ENCODE measurements around the gene HES7. TPM values are rescaled to one million over a fixed set of nuclear protein-coding genes. Genes with fewer than 3 reads are reported as not detected.

Gene HES7
- total RNA-seq, 1 experiment from 2014 or later, result 3.1 TPM

DNA sequence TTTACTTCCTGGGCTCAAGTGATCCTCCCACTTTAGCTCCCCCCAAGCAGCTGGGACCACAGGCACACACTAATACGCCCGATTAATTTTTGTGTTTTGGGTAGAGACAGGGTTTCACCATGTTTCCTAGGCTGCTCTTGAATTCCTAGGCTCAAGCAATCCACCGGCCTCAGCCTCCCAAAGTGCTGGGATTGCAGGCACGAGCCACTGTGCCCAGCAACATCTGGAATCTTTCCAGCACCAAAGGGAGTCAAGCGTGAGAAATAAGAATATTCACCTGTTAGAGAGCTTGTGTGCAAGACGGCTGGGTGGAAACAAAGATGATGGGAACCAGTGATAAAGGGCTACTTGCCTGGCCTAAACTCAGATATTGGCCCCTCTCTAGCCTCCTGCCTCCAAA lies 22.2 kb downstream of the HES7 start:
- no peaks in the 10 kb centered on the region; the same call in 1 of the 2 replicates for H3K9me3 Mint-ChIP-seq
- CTCF ChIA-PET, result interaction anchor here (1.0 to 12.6 kb wide), 3 partner anchors 8 to 17 kb away, joined by 4 to 127 read pairs (median 4); no protein-coding TSS in a partner anchor
- peaks cover 23% of the 10 kb centered on the region for H3K27me3 Mint-ChIP-seq (ENCODE audit: low read depth)
- no peak overlapping the region for H3K4me3 Mint-ChIP-seq
- TF ChIP-seq ETV6 (CRISPR knock-in tag; IDR thresholded peaks at IDR 0.05) (no peak), JAZF1 (CRISPR knock-in tag; IDR thresholded peaks at IDR 0.05) (no peak), ZNF416 (CRISPR knock-in tag; IDR thresholded peaks at IDR 0.05) (no peak), ESRRA (CRISPR knock-in tag; IDR thresholded peaks at IDR 0.05; ENCODE audit: borderline replicate concordance) (no peak), ZNF121 (CRISPR knock-in tag; IDR thresholded peaks at IDR 0.05) (no peak), TEAD4 (CRISPR knock-in tag; IDR thresholded peaks at IDR 0.05) (no peak), ZNF423 (CRISPR knock-in tag; IDR thresholded peaks at IDR 0.05) (no peak), TP53 (CRISPR knock-in tag; IDR thresholded peaks at IDR 0.05) (no peak), SMAD4 (CRISPR knock-in tag; IDR thresholded peaks at IDR 0.05) (no peak), OVOL2 (CRISPR knock-in tag; IDR thresholded peaks at IDR 0.05; ENCODE audit: borderline replicate concordance) (no peak), PRRX2 (CRISPR knock-in tag; IDR thresholded peaks at IDR 0.05) (no peak), MYBL2 (CRISPR knock-in tag; IDR thresholded peaks at IDR 0.05) (no peak), ZBTB21 (CRISPR knock-in tag; IDR thresholded peaks at IDR 0.05; ENCODE audit: borderline replicate concordance) (no peak), RORB (CRISPR knock-in tag; IDR thresholded peaks at IDR 0.05) (no peak)
- TF ChIP-seq, protein P1, sequence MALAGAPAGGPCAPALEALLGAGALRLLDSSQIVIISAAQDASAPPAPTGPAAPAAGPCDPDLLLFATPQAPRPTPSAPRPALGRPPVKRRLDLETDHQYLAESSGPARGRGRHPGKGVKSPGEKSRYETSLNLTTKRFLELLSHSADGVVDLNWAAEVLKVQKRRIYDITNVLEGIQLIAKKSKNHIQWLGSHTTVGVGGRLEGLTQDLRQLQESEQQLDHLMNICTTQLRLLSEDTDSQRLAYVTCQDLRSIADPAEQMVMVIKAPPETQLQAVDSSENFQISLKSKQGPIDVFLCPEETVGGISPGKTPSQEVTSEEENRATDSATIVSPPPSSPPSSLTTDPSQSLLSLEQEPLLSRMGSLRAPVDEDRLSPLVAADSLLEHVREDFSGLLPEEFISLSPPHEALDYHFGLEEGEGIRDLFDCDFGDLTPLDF (CRISPR knock-in tag; IDR thresholded peaks at IDR 0.05), result no peak
- TF ChIP-seq, protein P2, sequence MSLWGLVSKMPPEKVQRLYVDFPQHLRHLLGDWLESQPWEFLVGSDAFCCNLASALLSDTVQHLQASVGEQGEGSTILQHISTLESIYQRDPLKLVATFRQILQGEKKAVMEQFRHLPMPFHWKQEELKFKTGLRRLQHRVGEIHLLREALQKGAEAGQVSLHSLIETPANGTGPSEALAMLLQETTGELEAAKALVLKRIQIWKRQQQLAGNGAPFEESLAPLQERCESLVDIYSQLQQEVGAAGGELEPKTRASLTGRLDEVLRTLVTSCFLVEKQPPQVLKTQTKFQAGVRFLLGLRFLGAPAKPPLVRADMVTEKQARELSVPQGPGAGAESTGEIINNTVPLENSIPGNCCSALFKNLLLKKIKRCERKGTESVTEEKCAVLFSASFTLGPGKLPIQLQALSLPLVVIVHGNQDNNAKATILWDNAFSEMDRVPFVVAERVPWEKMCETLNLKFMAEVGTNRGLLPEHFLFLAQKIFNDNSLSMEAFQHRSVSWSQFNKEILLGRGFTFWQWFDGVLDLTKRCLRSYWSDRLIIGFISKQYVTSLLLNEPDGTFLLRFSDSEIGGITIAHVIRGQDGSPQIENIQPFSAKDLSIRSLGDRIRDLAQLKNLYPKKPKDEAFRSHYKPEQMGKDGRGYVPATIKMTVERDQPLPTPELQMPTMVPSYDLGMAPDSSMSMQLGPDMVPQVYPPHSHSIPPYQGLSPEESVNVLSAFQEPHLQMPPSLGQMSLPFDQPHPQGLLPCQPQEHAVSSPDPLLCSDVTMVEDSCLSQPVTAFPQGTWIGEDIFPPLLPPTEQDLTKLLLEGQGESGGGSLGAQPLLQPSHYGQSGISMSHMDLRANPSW (CRISPR knock-in tag; conservative IDR thresholded peaks at IDR 0.05; ENCODE audit: low read depth), result no peak
- TF ChIP-seq, protein P3, sequence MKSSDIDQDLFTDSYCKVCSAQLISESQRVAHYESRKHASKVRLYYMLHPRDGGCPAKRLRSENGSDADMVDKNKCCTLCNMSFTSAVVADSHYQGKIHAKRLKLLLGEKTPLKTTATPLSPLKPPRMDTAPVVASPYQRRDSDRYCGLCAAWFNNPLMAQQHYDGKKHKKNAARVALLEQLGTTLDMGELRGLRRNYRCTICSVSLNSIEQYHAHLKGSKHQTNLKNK (CRISPR knock-in tag; IDR thresholded peaks at IDR 0.05), result no peak
- TF ChIP-seq, protein P4, sequence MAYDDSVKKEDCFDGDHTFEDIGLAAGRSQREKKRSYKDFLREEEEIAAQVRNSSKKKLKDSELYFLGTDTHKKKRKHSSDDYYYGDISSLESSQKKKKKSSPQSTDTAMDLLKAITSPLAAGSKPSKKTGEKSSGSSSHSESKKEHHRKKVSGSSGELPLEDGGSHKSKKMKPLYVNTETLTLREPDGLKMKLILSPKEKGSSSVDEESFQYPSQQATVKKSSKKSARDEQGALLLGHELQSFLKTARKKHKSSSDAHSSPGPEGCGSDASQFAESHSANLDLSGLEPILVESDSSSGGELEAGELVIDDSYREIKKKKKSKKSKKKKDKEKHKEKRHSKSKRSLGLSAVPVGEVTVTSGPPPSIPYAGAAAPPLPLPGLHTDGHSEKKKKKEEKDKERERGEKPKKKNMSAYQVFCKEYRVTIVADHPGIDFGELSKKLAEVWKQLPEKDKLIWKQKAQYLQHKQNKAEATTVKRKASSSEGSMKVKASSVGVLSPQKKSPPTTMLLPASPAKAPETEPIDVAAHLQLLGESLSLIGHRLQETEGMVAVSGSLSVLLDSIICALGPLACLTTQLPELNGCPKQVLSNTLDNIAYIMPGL (CRISPR knock-in tag; IDR thresholded peaks at IDR 0.05), result no peak
- no peak for DNase-seq (ENCODE audit: low spot score)
- ATAC-seq, result no peak
- POLR2A ChIA-PET, result no interaction called here
- no peak overlapping the region for H3K27ac Mint-ChIP-seq
- H3K36me3 Mint-ChIP-seq, result no peaks in the 10 kb centered on the region
- H3K4me1 Mint-ChIP-seq, result peaks cover 6% of the 10 kb centered on the region; the same call in 1 of the 2 replicates

DNA sequence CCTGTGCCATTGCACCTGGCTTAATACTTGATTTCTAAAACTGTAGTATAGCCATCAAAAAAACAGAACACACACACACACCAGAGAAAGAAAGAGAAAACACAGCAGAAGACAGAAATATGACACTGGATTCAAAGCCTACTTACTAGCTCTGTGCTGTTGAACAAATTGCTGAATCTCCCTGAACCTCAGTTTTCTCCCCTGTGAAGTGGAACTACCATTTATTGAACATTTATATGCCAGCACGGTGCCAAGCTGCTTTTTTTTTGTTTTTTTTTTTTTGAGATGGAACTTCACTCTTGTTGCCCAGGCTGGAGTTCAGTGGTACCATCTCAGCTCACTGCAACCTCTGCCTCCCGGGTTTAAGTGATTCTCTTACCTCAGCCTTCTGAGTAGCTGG lies 23.1 kb downstream of the HES7 start:
- ChIA-PET POLR2A (no interaction called here), CTCF (interaction anchor here (1.0 to 4.2 kb wide), 8 partner anchors 9 to 84 kb away, joined by 3 to 19 read pairs (median 4); partner anchors contain the start of gene ALOXE3)
- ATAC-seq (no peak), DNase-seq (ENCODE audit: low spot score) (no peak)
- H3K4me3 Mint-ChIP-seq, result no peak overlapping the region
- H3K36me3 Mint-ChIP-seq, result no peaks in the 10 kb centered on the region
- H3K27me3 Mint-ChIP-seq (ENCODE audit: low read depth), result peaks cover 22% of the 10 kb centered on the region
- no peak overlapping the region for H3K27ac Mint-ChIP-seq
- no peaks in the 10 kb centered on the region; the same call in 1 of the 2 replicates for H3K9me3 Mint-ChIP-seq
- 0 out of 2 replicates have a peak, but pooled peaks cover 2% of the 10 kb centered on the region for H3K4me1 Mint-ChIP-seq
- TF ChIP-seq GABPB1 (CRISPR knock-in tag; IDR thresholded peaks at IDR 0.05), result no peak
- no peak for TF ChIP-seq ZNF416 (CRISPR knock-in tag; IDR thresholded peaks at IDR 0.05)
- TF ChIP-seq, protein P5, sequence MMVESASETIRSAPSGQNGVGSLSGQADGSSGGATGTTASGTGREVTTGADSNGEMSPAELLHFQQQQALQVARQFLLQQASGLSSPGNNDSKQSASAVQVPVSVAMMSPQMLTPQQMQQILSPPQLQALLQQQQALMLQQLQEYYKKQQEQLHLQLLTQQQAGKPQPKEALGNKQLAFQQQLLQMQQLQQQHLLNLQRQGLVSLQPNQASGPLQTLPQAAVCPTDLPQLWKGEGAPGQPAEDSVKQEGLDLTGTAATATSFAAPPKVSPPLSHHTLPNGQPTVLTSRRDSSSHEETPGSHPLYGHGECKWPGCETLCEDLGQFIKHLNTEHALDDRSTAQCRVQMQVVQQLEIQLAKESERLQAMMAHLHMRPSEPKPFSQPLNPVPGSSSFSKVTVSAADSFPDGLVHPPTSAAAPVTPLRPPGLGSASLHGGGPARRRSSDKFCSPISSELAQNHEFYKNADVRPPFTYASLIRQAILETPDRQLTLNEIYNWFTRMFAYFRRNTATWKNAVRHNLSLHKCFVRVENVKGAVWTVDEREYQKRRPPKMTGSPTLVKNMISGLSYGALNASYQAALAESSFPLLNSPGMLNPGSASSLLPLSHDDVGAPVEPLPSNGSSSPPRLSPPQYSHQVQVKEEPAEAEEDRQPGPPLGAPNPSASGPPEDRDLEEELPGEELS (CRISPR knock-in tag; IDR thresholded peaks at IDR 0.05), result no peak
- TF ChIP-seq, protein P6, sequence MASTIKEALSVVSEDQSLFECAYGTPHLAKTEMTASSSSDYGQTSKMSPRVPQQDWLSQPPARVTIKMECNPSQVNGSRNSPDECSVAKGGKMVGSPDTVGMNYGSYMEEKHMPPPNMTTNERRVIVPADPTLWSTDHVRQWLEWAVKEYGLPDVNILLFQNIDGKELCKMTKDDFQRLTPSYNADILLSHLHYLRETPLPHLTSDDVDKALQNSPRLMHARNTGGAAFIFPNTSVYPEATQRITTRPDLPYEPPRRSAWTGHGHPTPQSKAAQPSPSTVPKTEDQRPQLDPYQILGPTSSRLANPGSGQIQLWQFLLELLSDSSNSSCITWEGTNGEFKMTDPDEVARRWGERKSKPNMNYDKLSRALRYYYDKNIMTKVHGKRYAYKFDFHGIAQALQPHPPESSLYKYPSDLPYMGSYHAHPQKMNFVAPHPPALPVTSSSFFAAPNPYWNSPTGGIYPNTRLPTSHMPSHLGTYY (CRISPR knock-in tag; IDR thresholded peaks at IDR 0.05), result no peak
- no peak for TF ChIP-seq IRF2 (CRISPR knock-in tag; IDR thresholded peaks at IDR 0.05; ENCODE audit: borderline replicate concordance, low read depth)
- TF ChIP-seq, protein P7, sequence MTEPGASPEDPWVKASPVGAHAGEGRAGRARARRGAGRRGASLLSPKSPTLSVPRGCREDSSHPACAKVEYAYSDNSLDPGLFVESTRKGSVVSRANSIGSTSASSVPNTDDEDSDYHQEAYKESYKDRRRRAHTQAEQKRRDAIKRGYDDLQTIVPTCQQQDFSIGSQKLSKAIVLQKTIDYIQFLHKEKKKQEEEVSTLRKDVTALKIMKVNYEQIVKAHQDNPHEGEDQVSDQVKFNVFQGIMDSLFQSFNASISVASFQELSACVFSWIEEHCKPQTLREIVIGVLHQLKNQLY (CRISPR knock-in tag; IDR thresholded peaks at IDR 0.05), result no peak
- TF ChIP-seq, protein P8, sequence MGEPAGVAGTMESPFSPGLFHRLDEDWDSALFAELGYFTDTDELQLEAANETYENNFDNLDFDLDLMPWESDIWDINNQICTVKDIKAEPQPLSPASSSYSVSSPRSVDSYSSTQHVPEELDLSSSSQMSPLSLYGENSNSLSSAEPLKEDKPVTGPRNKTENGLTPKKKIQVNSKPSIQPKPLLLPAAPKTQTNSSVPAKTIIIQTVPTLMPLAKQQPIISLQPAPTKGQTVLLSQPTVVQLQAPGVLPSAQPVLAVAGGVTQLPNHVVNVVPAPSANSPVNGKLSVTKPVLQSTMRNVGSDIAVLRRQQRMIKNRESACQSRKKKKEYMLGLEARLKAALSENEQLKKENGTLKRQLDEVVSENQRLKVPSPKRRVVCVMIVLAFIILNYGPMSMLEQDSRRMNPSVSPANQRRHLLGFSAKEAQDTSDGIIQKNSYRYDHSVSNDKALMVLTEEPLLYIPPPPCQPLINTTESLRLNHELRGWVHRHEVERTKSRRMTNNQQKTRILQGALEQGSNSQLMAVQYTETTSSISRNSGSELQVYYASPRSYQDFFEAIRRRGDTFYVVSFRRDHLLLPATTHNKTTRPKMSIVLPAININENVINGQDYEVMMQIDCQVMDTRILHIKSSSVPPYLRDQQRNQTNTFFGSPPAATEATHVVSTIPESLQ (CRISPR knock-in tag; IDR thresholded peaks at IDR 0.05), result no peak
